Duodenal mucosa (tissue), 2 donors: ENCODE data around the gene OR1M1.
"Not testable (repeated sequence)": the region's sequence is repeated elsewhere in the genome, so short reads cannot be mapped to it uniquely, and the experiment has no call there.

ENCODE experiments used
- H3K27ac ChIP-seq: one replicate; pipeline ENCODE4 v1.7.0; 2013; ENCODE audit warnings: low read depth, low read length
- H3K27me3 ChIP-seq, 2 donors: one replicate each; pipeline ENCODE4 v1.7.0; 2013; ENCODE audit warnings: low read length in 2 of 2, control low read depth in 1 of 2; ENCODE audit not compliant: insufficient read depth in 2 of 2, control insufficient read depth in 1 of 2
- H3K36me3 ChIP-seq, 2 donors: one replicate each; pipeline ENCODE4 v1.7.0; 2013; ENCODE audit warnings: low read length in 2 of 2, control low read depth in 1 of 2; ENCODE audit not compliant: insufficient read depth in 2 of 2, control insufficient read depth in 1 of 2
- H3K4me1 ChIP-seq, 2 donors: one replicate each; pipeline ENCODE4 v1.7.0; 2013; ENCODE audit warnings: low read length in 2 of 2, control low read depth in 1 of 2; ENCODE audit not compliant: insufficient read depth in 2 of 2, control insufficient read depth in 1 of 2
- H3K4me3 ChIP-seq, 2 donors: one replicate each; pipeline ENCODE4 v1.7.0; 2013; ENCODE audit warnings: low read length in 2 of 2, low read depth in 1 of 2
- H3K9ac ChIP-seq, 2 donors: one replicate each; pipeline ENCODE4 v1.7.0; 2013; ENCODE audit warnings: low read length in 2 of 2, low read depth in 1 of 2
- H3K9me3 ChIP-seq, 2 donors: one replicate each; pipeline ENCODE4 v1.7.0; 2013; ENCODE audit warnings: low read length in 2 of 2, control low read depth in 1 of 2; ENCODE audit not compliant: control insufficient read depth in 1 of 2

OR1M1 gene

GRCh38 chr19:9054207-9054606 is 32.7 kb upstream of the OR1M1 start:
- Histone ChIP-seq H3K4me3 (no peak overlapping the region), H3K9me3 (no peaks in the 10 kb centered on the region), H3K36me3 (no peaks in the 10 kb centered on the region), H3K4me1 (no peaks in the 10 kb centered on the region), H3K27ac (no peak overlapping the region), H3K27me3 (no peaks in the 10 kb centered on the region), H3K9ac (no peak overlapping the region)

GRCh38 chr19:9054765-9055164 is 32.1 kb upstream of the OR1M1 start:
- no peak overlapping the region for H3K27ac ChIP-seq
- no peaks in the 10 kb centered on the region for H3K4me1 ChIP-seq
- H3K9me3 ChIP-seq, result no peaks in the 10 kb centered on the region
- H3K36me3 ChIP-seq, result no peaks in the 10 kb centered on the region
- no peak overlapping the region for H3K9ac ChIP-seq
- H3K27me3 ChIP-seq, result no peaks in the 10 kb centered on the region
- no peak overlapping the region for H3K4me3 ChIP-seq

GRCh38 chr19:9056131-9056530 is 30.7 kb upstream of the OR1M1 start:
- H3K36me3 ChIP-seq, H3K27me3 ChIP-seq, H3K27ac ChIP-seq, H3K4me3 ChIP-seq, H3K9ac ChIP-seq, H3K9me3 ChIP-seq, H3K4me1 ChIP-seq: not testable (repeated sequence)

GRCh38 chr19:9057505-9058258 is 29.2 kb upstream of the OR1M1 start:
- Histone ChIP-seq H3K4me3 (no peak overlapping the region), H3K9me3 (no peaks in the 10 kb centered on the region), H3K9ac (no peak overlapping the region), H3K36me3 (no peaks in the 10 kb centered on the region), H3K4me1 (no peaks in the 10 kb centered on the region), H3K27me3 (no peaks in the 10 kb centered on the region), H3K27ac (no peak overlapping the region)

- no peaks in the 10 kb centered on the region for H3K4me1 ChIP-seq
- H3K9ac ChIP-seq, result no peak overlapping the region
- no peak overlapping the region for H3K4me3 ChIP-seq
- no peaks in the 10 kb centered on the region for H3K9me3 ChIP-seq
- H3K27me3 ChIP-seq, result no peaks in the 10 kb centered on the region
- H3K27ac ChIP-seq, result no peak overlapping the region
- H3K36me3 ChIP-seq, result no peaks in the 10 kb centered on the region
Observed at GRCh38 chr19:9058905-9059667, 27.8 kb upstream of the OR1M1 start.

- Histone ChIP-seq H3K4me3 (no peak overlapping the region), H3K9me3 (no peaks in the 10 kb centered on the region), H3K36me3 (no peaks in the 10 kb centered on the region), H3K27me3 (no peaks in the 10 kb centered on the region), H3K9ac (no peak overlapping the region), H3K4me1 (no peaks in the 10 kb centered on the region), H3K27ac (no peak overlapping the region)
Observed at GRCh38 chr19:9060564-9061340, 26.1 kb upstream of the OR1M1 start.

GRCh38 chr19:9061879-9062278 is 25.0 kb upstream of the OR1M1 start:
- Histone ChIP-seq H3K9me3 (no peaks in the 10 kb centered on the region), H3K9ac (no peak overlapping the region), H3K4me3 (no peak overlapping the region), H3K4me1 (no peaks in the 10 kb centered on the region), H3K36me3 (no peaks in the 10 kb centered on the region), H3K27me3 (no peaks in the 10 kb centered on the region), H3K27ac (no peak overlapping the region)

- Histone ChIP-seq H3K4me1 (no peaks in the 10 kb centered on the region), H3K27ac (no peak overlapping the region), H3K36me3 (no peaks in the 10 kb centered on the region), H3K9ac (no peak overlapping the region), H3K4me3 (no peak overlapping the region), H3K9me3 (no peaks in the 10 kb centered on the region), H3K27me3 (no peaks in the 10 kb centered on the region)
Observed at GRCh38 chr19:9065457-9066014, 21.3 kb upstream of the OR1M1 start.

- no peaks in the 10 kb centered on the region for H3K36me3 ChIP-seq
- no peak overlapping the region for H3K9ac ChIP-seq
- no peaks in the 10 kb centered on the region for H3K9me3 ChIP-seq
- H3K27me3 ChIP-seq, result no peaks in the 10 kb centered on the region
- peaks cover under 1 to 2% of the 10 kb centered on the region in 2 donors for H3K4me1 ChIP-seq
- no peak overlapping the region for H3K4me3 ChIP-seq
- no peak overlapping the region for H3K27ac ChIP-seq
Observed at GRCh38 chr19:9070066-9070465, 16.8 kb upstream of the OR1M1 start.

GRCh38 chr19:9071720-9072119 is 15.1 kb upstream of the OR1M1 start:
- H3K9me3 ChIP-seq, H3K4me1 ChIP-seq, H3K9ac ChIP-seq, H3K27me3 ChIP-seq, H3K4me3 ChIP-seq, H3K27ac ChIP-seq, H3K36me3 ChIP-seq: not testable (repeated sequence)
